ENCODE data around the gene FAM234B. TPM values are rescaled to one million over a fixed set of nuclear protein-coding genes. Genes with fewer than 3 reads are reported as not detected.

The FAM234B gene
- polyA plus RNA-seq, 1 donor (not counting 4 experiments of a cell fraction or from before 2014, with no cell fraction given) = 4.5 TPM

GRCh38 chr12:13114251-13115052 is 70.3 kb downstream of the FAM234B start:
- Histone ChIP-seq H2AFZ (ENCODE audit: control insufficient read depth, low read length) (no peak overlapping the region), H3K9me1 (ENCODE audit: control insufficient read depth, extremely low read depth, insufficient read depth, low read length) (no peaks in the 10 kb centered on the region), H3K27ac (ENCODE audit: control insufficient read depth, insufficient read depth, low read length) (no peak overlapping the region), H3K4me3 (ENCODE audit: control insufficient read depth in 2 of 3, extremely low read depth in 1 of 3, insufficient read depth in 2 of 3, low read depth in 1 of 3, low read length in 3 of 3) (no peak overlapping the region), H3K27me3 (ENCODE audit: control insufficient read depth, extremely low read depth, insufficient read depth, low read length) (no peaks in the 10 kb centered on the region), H3K4me1 (ENCODE audit: control insufficient read depth, extremely low read depth, insufficient read depth, low read length) (no peaks in the 10 kb centered on the region), H3K9ac (ENCODE audit: control insufficient read depth, extremely low read depth, insufficient read depth, low read length) (no peak overlapping the region), H3K9me3 (ENCODE audit: control insufficient read depth, low read depth, low read length) (no peaks in the 10 kb centered on the region), H4K20me1 (ENCODE audit: control insufficient read depth, extremely low read depth, insufficient read depth, low read length) (no peaks in the 10 kb centered on the region), H3K36me3 (ENCODE audit: control insufficient read depth in 2 of 2, extremely low read depth in 1 of 2, insufficient read depth in 2 of 2, low read length in 2 of 2) (no peaks in the 10 kb centered on the region), H3K79me2 (ENCODE audit: control insufficient read depth, insufficient read depth, low read length) (no peaks in the 10 kb centered on the region), H3K4me2 (ENCODE audit: control insufficient read depth, extremely low read depth, insufficient read depth, low read depth, low read length) (no peak overlapping the region)
- dilution Hi-C loops (cut with MboI; ENCODE audit: extremely low pct_ligation_motif_present, low sequenced_read_pairs) = no loop called here
- no peak for FAIRE-seq
- DNase-seq (ENCODE audit: low read depth, low spot score) = no peak
- TF ChIP-seq EZH2 (IDR thresholded peaks at IDR 0.05; ENCODE audit: low read length) (no peak), CTCF (optimal IDR thresholded peaks at IDR 0.05 in 1 of 3, IDR thresholded peaks at IDR 0.05 in 1 of 3, conservative IDR thresholded peaks at IDR 0.05 in 1 of 3; ENCODE audit: extremely low read depth in 1 of 3, insufficient read depth in 2 of 3, low read length in 3 of 3) (no peak)

- DNase-seq (ENCODE audit: low read depth, low spot score) = no peak
- Histone ChIP-seq H3K9me1 (ENCODE audit: control insufficient read depth, extremely low read depth, insufficient read depth, low read length) (no peaks in the 10 kb centered on the region), H3K9ac (ENCODE audit: control insufficient read depth, extremely low read depth, insufficient read depth, low read length) (no peak overlapping the region), H3K4me2 (ENCODE audit: control insufficient read depth, extremely low read depth, insufficient read depth, low read depth, low read length) (peak overlapping the region; percentile 6), H3K79me2 (ENCODE audit: control insufficient read depth, insufficient read depth, low read length) (no peaks in the 10 kb centered on the region), H3K27ac (ENCODE audit: control insufficient read depth, insufficient read depth, low read length) (no peak overlapping the region), H3K4me1 (ENCODE audit: control insufficient read depth, extremely low read depth, insufficient read depth, low read length) (no peaks in the 10 kb centered on the region), H4K20me1 (ENCODE audit: control insufficient read depth, extremely low read depth, insufficient read depth, low read length) (no peaks in the 10 kb centered on the region), H3K27me3 (ENCODE audit: control insufficient read depth, extremely low read depth, insufficient read depth, low read length) (no peaks in the 10 kb centered on the region), H3K36me3 (ENCODE audit: control insufficient read depth in 2 of 2, extremely low read depth in 1 of 2, insufficient read depth in 2 of 2, low read length in 2 of 2) (no peaks in the 10 kb centered on the region), H3K4me3 (ENCODE audit: control insufficient read depth in 2 of 3, extremely low read depth in 1 of 3, insufficient read depth in 2 of 3, low read depth in 1 of 3, low read length in 3 of 3) (no peak overlapping the region), H3K9me3 (ENCODE audit: control insufficient read depth, low read depth, low read length) (no peaks in the 10 kb centered on the region), H2AFZ (ENCODE audit: control insufficient read depth, low read length) (peak overlapping the region; percentile 34)
- FAIRE-seq = no peak
- dilution Hi-C loops (cut with MboI; ENCODE audit: extremely low pct_ligation_motif_present, low sequenced_read_pairs) = no loop called here
- TF ChIP-seq CTCF (optimal IDR thresholded peaks at IDR 0.05 in 1 of 3, IDR thresholded peaks at IDR 0.05 in 1 of 3, conservative IDR thresholded peaks at IDR 0.05 in 1 of 3; ENCODE audit: extremely low read depth in 1 of 3, insufficient read depth in 2 of 3, low read length in 3 of 3) (no peak), EZH2 (IDR thresholded peaks at IDR 0.05; ENCODE audit: low read length) (no peak)
Measured at GRCh38 chr12:13116259-13116658, 72.1 kb downstream of the FAM234B start.
